ENCODE data around the gene IREB2.
A peak's percentile ranks its signal among the peaks of the same experiment; 100 is the strongest.

Gene IREB2

GRCh38 chr15:78541744-78542034 is 103.7 kb downstream of the IREB2 start:
- peak overlapping the region; percentile 93 for H3K4me3 ChIP-seq (ENCODE audit: control insufficient read depth, low read depth, low read length)
- no peak for DNase-seq (ENCODE audit: low read depth)
- no peak for TF ChIP-seq CTCF (conservative IDR thresholded peaks at IDR 0.05; ENCODE audit: control insufficient read depth, insufficient read depth, low read depth, low read length)

- TF ChIP-seq CTCF (conservative IDR thresholded peaks at IDR 0.05; ENCODE audit: control insufficient read depth, insufficient read depth, low read depth, low read length): no peak
- DNase-seq (ENCODE audit: low read depth): no peak
- H3K4me3 ChIP-seq (ENCODE audit: control insufficient read depth, low read depth, low read length): no peak overlapping the region
These were observed 104.6 kb downstream of the IREB2 start for GRCh38 chr15:78542647-78543046.

GRCh38 chr15:78550194-78550593 is 112.2 kb downstream of the IREB2 start:
- no peak for TF ChIP-seq CTCF (conservative IDR thresholded peaks at IDR 0.05; ENCODE audit: control insufficient read depth, insufficient read depth, low read depth, low read length)
- H3K4me3 ChIP-seq (ENCODE audit: control insufficient read depth, low read depth, low read length): no peak overlapping the region
- no peak for DNase-seq (ENCODE audit: low read depth)

GRCh38 chr15:78550815-78551214 is 112.8 kb downstream of the IREB2 start:
- TF ChIP-seq CTCF (conservative IDR thresholded peaks at IDR 0.05; ENCODE audit: control insufficient read depth, insufficient read depth, low read depth, low read length): no peak
- H3K4me3 ChIP-seq (ENCODE audit: control insufficient read depth, low read depth, low read length): no peak overlapping the region
- no peak for DNase-seq (ENCODE audit: low read depth)

Measured in fibroblast of mammary gland (primary cell).